K562 (cell line): Measurements from ENCODE around the gene TPO. TPM values are rescaled to one million over a fixed set of nuclear protein-coding genes. Genes with fewer than 3 reads are reported as not detected.

Source experiments
- CEBPG ChIP-seq, 3 experiments: fragments of 200-800 bp in 1 of 3; sonication (Bioruptor generic) in 1 of 3; sonication (generic) in 1 of 3; formaldehyde crosslinking in 1 of 3; IDR thresholded peaks in 2 of 3; conservative IDR thresholded peaks in 1 of 3; 2 replicates each; pipeline versions ENCODE4 v1.6.1 to v1.8.0; 2016 to 2022; ENCODE audit warnings: missing compliant biosample characterization in 2 of 3, missing genetic modification characterization in 2 of 3, mild to moderate bottlenecking in 1 of 3, missing genetic modification reagents in 1 of 3
- JUN ChIP-seq, 2 experiments: sonication (generic) in 1 of 2; formaldehyde crosslinking in 1 of 2; IDR thresholded peaks; 2 replicates each; pipeline versions ENCODE4 v1.6.1 to v1.8.0; 2012 to 2022; ENCODE audit warnings: borderline replicate concordance in 2 of 2, mild to moderate bottlenecking in 2 of 2, improper control_type of control experiment in 1 of 2, low read depth in 1 of 2, low read length in 1 of 2, missing genetic modification reagents in 1 of 2
- NFIC ChIP-seq: fragments of 450-650 bp; IDR thresholded peaks from 2 replicates; pipeline ENCODE4 v1.6.1; 2017; ENCODE audit warnings: mild to moderate bottlenecking, inconsistent platforms
- NR4A1 ChIP-seq, 2 experiments: fragments of 250-450 bp in 1 of 2; fragments of 450-650 bp in 1 of 2; sonication (Bioruptor Pico) in 1 of 2; IDR thresholded peaks; 2 replicates each; pipeline versions ENCODE4 v1.4.0 to v1.6.1; 2016 to 2020; ENCODE audit warnings: mild to moderate bottlenecking in 2 of 2, missing compliant biosample characterization in 1 of 2, missing genetic modification characterization in 1 of 2, moderate library complexity in 1 of 2
- TCF7L2 ChIP-seq: fragments of 150-350 bp; IDR thresholded peaks from 2 replicates; pipeline ENCODE4 v1.6.1; 2016; ENCODE audit warnings: low read depth, mild to moderate bottlenecking, low read length, moderate library complexity
- TEAD1 ChIP-seq, 2 experiments: fragments of 450-650 bp in 1 of 2; sonication (generic) in 1 of 2; formaldehyde crosslinking; IDR thresholded peaks; 2 replicates each; pipeline versions ENCODE4 v1.4.0 to v1.8.0; 2020 to 2022; ENCODE audit warnings: mild to moderate bottlenecking in 2 of 2, missing genetic modification reagents in 1 of 2
- ZNF146 ChIP-seq: IDR thresholded peaks from one replicate; pipeline ENCODE4 v1.6.1; 2018; ENCODE audit warnings: missing compliant biosample characterization; ENCODE audit not compliant: unreplicated experiment
- ZNF347 ChIP-seq: fragments of 450-650 bp; formaldehyde crosslinking; IDR thresholded peaks from 2 replicates; pipeline ENCODE4 v1.4.0; 2020; ENCODE audit warnings: low read depth, mild to moderate bottlenecking, moderate library complexity
- polyA plus RNA-seq, 8 experiments: library from polyadenylated mRNA; depleted of rRNA in 4 of 8; stranded (reverse) in 5 of 8; unstranded in 3 of 8; fragments of >200 nt; fragmentation: Nextera tagmentation in 2 of 8; fragmentation: Illumina TruSeq in 1 of 8; extraction: Ambion mirVana in 2 of 8; extraction: Trizol in 1 of 8; gene quantifications; 2 replicates each; pipeline versions ENCODE4 v1.2.1 to v1.2.3, GENCODE V29; 2011 to 2014; ENCODE audit warnings: inconsistent platforms in 1 of 8, missing spikeins in 1 of 8
- total RNA-seq, 7 experiments: library from RNA; depleted of rRNA in 6 of 7; stranded (reverse); fragments of >200 nt in 6 of 7; fragmentation: Illumina TruSeq in 2 of 7; extraction: Trizol in 2 of 7; gene quantifications; 2 replicates each; pipeline versions ENCODE4 v1.2.1 to v1.2.3, GENCODE V29; 2011 to 2021; ENCODE audit warnings: low replicate concordance in 1 of 7
- TF ChIP-seq, protein P1 (sequence below): sonication (generic); formaldehyde crosslinking; IDR thresholded peaks from 2 replicates; pipeline ENCODE4 v1.4.0; 2020; ENCODE audit warnings: mild to moderate bottlenecking, missing genetic modification reagents

The TPO gene
- total and polyA plus RNA-seq, 9 of the 15 experiments (the other 6 are each of a cell fraction or from before 2014, with no cell fraction given) = not detected

- TF ChIP-seq NR4A1 (CRISPR knock-in tag; IDR thresholded peaks at IDR 0.05) (no peak), NR4A1 (tag; IDR thresholded peaks at IDR 0.05) (no peak), CEBPG (CRISPR knock-in tag; IDR thresholded peaks at IDR 0.05) (no peak), CEBPG (tag; conservative IDR thresholded peaks at IDR 0.05 in 1 of 2, IDR thresholded peaks at IDR 0.05 in 1 of 2) (no peak), NFIC (no peak), TEAD1 (CRISPR knock-in tag; IDR thresholded peaks at IDR 0.05) (no peak), ZNF146 (CRISPR knock-in tag) (no peak), TCF7L2 (no peak), ZNF347 (no peak), JUN (IDR thresholded peaks at IDR 0.05; ENCODE audit: borderline replicate concordance, low read depth, low read length) (no peak), JUN (CRISPR knock-in tag; IDR thresholded peaks at IDR 0.05; ENCODE audit: borderline replicate concordance) (no peak)
- TF ChIP-seq, protein P1, sequence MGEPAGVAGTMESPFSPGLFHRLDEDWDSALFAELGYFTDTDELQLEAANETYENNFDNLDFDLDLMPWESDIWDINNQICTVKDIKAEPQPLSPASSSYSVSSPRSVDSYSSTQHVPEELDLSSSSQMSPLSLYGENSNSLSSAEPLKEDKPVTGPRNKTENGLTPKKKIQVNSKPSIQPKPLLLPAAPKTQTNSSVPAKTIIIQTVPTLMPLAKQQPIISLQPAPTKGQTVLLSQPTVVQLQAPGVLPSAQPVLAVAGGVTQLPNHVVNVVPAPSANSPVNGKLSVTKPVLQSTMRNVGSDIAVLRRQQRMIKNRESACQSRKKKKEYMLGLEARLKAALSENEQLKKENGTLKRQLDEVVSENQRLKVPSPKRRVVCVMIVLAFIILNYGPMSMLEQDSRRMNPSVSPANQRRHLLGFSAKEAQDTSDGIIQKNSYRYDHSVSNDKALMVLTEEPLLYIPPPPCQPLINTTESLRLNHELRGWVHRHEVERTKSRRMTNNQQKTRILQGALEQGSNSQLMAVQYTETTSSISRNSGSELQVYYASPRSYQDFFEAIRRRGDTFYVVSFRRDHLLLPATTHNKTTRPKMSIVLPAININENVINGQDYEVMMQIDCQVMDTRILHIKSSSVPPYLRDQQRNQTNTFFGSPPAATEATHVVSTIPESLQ (CRISPR knock-in tag) = no peak
These were observed 43.4 kb upstream of the TPO start (continued) for GRCh38 chr2:1369905-1370304.
